Limb (tissue), 2 donors: Measurements from ENCODE around the gene LRFN2.

Source experiments
- DNase-seq, 2 donors: peaks; one replicate each; pipeline ENCODE4 v3.0.0-alpha.2; 2016; ENCODE audit errors: extremely low spot score in 2 of 2

Gene LRFN2

DNA sequence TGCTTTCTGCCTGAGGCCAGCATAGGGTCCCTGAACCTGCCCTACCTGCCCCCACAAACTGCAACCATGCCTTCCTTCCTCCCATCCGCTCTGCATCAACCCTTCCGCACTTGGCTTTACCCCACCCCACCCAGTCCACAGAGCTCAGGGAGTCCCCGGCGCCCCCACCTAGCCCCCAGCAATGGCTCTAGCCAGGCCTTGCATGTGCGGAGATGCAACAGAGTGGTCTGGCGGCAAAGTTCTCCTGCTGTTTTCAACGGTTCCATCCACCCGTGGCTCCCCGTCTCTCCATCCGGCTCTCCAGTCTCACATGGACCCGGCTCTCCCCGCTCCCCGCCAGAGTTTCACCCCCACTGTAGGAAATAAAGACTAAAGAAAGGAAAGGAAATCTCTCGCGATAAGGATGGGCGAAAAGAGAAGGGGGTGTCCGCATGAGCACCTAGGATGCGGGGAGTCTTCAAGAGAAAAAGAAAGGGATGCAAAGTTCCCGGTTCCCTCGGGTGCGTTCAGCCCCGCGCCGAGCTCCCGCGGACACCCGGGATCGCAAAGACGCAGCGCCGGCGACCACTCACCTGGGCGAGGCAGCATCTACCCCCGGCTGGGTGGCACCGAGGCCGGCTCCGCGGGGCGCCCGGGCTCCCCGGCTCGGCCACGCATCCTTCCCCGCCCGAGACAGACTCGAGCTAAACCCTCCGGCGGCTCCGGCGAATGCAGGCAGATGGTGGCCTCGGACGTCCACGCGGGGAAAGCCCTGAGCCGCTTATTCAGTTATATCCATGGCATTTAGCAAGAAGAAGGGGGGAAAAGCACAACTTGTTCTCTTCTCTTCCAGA, 579 bp downstream of the LRFN2 start:
- peak in 1 of 2 donors; percentile 52 for DNase-seq

DNA sequence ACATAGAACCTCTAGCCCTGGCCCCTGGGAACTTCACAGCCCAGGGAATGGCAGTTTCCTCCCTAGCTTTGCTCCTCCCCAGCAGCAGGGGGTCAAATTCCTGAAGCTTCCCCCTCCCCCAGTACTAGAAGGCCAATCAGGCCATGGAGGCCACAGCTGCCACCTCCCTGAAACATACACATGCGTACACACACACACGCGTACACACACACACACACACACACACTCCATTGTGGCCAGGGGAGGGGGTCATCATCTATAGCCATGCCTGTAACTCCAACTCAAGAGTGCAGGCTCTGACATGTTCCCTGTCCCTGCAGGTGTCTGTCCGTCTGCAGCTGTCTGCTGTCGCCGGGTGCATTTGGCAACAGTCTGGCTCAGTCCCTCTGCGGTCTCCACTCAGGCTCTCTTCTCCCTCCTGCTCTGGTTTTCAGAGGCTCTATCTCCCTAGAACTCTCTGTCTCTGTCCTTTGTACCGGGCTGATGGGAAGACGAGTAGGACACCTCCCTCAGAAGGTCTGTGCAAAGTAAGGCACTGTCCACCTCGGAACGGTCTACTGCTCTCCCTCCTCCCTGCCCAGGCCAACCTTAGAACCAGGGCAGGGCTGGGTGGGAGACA, 1.4 kb downstream of the LRFN2 start:
- peak in 1 of 2 donors; percentile 43 for DNase-seq

DNA sequence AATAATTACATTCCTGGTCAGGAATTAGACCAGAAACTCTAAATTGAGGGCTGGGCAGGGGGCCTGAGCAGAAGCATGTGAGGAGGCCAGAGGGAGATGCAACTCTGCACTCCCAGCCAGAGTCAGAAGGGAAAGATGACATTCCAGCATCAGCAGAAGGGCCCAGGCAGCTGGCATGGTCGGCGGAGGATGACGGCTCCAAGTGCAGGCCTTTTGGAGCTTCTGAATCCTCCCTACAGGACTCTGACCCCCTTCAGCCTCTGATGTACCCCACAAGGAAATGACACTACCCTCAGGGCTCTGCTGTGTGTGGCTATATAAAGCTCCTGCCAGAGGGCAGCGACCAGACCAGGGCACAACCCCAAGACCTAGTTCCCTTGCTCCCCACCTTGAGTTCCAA, 1.9 kb downstream of the LRFN2 start:
- no peak for DNase-seq

- DNase-seq: no peak
These were observed 2.4 kb downstream of the LRFN2 start for GRCh38 chr6:40584741-40585140.

DNA sequence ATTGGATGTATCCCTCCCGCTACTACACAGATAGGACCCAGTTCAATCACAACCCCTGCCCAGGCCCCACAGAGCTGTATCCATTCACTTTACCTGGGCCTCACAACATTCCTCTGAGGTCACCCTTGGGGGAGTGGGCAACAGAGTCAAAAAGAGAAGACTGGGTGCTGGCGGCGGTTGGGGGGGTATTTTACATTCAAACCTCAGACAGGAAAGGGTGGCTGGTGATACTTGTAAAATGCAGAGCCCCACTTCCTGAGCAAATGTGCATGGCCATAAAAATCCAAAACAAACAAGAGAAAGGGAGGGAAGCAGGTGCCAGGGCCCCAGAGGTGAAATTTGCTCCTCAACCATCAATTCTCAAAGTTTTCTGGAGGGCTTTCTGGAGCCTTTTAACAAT, 3.5 kb downstream of the LRFN2 start:
- DNase-seq: no peak

GRCh38 chr6:40582892-40583291, 4.3 kb downstream of the LRFN2 start:
- no peak for DNase-seq

DNA sequence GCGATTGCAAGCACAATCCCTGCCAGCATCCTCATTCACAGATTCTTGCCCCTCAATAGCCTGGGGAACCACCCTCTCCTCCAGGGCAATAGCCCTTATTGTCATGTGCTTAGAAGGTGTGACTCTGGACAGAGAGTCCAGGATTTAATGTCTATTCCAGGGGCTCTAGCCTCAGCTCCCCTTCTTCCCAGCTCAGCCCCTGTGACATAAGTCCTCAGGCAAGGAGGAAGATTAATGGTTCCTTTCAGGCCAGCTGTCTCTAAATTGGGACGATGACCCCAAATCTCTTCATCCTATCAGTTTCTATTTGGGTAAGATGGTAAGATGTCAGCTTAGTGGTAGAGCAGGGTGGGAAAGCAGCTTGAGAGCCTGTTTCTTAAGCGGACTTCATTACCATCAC, 8.1 kb downstream of the LRFN2 start:
- no peak for DNase-seq

DNA sequence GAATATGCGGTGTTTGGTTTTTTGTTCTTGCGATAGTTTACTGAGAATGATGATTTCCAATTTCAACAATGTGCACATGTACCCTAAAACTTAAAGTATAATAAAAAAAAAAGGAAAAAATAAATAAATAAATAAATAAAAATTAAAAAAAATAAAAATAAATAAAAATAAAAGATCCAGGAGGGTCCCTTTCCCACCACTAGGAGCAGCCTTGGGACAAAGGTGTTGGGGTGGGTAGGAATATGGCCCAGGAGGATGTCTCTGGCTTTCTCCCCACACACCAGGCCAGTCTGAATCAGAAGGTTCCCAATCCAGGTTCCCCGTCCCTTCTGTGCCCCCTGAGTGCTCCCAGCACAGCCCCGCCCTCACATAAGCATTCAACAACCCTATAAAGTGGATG, 9.5 kb downstream of the LRFN2 start:
- DNase-seq: no peak

DNA sequence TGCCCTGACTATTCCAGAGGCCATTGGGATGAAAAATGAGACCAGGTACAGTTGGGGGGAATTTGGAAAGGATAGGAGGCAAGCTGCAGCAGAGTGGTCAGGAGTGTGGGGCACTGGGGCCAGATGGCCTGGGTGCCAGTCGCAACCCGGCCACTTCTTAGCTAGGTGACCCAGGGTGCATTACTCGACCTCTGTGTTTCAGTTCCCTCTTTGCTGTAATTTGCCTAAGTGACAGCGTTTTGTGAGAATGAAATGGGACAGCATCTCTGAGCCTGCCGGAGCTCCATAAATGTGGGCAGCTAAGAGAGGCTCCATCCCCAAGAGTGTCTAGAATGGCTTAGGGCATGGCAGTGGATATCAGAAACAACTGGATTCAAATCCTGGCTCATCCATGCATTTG, 13.9 kb downstream of the LRFN2 start:
- DNase-seq: no peak

GRCh38 chr6:40569162-40569910, 17.8 kb downstream of the LRFN2 start:
- DNase-seq: no peak

DNA sequence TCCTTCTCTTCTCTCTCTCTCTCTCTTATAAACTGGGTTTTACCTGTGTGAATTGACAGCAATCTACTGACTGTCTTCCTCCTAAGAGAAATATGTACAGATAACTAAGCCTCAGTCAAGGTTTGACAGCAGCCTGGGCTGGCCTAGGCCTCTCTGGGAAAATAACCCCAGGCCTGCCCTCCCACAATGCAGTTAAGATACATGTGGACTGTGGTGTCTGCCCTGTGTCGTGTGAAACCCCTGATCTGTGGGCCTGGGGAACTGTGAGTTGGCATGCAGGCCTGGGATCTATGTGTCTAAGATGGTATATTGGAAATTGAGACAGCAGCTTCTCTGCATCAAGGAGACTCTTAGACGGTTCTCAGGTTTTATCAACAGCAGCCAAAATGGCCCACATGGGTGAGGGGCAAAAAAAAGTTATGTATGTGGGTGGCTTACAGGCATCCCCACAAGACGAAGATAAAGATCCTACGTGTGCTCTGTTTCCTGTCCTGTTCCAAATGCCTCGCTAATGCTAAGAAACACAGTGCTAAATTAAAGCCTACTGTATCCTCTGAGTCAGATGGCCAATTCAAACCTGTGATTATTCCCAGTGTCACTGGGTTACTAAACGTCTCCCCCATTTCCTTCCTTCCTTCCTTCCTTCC, 19.0 kb downstream of the LRFN2 start:
- no peak for DNase-seq

- no peak for DNase-seq
These were observed 24.1 kb downstream of the LRFN2 start for GRCh38 chr6:40563111-40563510.

DNA sequence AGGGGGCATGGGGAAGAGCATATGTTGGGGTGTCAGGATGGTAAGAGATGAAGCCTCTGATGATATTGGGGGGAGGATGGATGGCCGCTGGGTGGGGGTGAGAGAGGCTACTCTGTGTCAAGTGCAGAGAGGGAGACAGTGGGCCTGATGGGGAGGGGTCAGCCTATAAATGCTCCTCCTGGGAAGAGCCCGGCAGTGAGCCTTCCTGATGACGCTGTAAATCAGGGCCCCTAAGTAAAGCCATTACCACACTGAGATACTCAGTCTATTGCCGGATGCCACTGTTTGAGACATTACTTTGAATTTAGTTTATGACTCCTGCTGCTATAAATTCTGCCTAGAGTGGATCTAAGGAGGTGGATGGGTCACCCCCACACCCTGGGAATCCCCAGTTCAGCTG, 28.1 kb downstream of the LRFN2 start:
- no peak for DNase-seq

DNA sequence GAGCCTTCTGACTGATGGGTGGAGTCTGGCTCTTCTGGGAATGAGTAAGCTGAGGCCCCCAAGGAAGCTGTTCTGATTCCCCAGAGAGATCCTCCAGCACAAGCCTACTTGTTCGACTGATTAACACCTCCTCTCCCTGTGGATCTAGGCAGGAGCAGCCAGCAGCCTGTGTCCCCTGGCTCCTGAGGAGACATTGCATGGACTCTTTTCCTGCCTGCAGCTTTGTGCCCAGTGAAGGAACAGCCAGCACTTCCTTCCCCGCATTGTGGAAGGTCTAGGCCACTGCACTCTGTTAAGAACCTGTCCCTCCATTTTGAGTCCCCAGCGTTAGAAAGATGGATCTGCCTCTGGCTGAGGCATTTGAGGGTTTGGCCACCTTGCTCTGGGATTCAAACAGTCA, 29.1 kb downstream of the LRFN2 start:
- DNase-seq: no peak

DNA sequence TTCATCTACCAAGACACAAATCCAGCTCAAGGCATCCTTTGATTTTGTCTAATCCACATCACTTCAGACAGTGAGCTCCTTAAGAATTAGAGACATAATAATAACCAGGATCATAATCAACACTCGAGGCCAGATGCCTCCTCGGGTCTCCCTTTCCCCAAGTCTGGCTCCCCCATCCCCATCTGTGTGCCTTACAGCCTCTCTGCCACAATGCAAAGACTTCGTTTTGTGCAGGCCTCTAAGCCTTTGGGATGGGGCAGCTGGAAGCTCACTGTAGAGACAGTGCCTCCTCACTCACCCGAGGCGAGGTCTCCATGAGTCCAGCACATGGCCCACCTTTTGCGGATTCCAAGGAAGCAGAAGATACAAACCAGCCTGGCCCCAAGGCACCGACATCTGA, 30.3 kb downstream of the LRFN2 start:
- DNase-seq: no peak

- no peak for DNase-seq
These were observed 31.1 kb downstream of the LRFN2 start for GRCh38 chr6:40556023-40556422.

- DNase-seq: no peak
These were observed 32.1 kb downstream of the LRFN2 start for GRCh38 chr6:40555092-40555491.

DNA sequence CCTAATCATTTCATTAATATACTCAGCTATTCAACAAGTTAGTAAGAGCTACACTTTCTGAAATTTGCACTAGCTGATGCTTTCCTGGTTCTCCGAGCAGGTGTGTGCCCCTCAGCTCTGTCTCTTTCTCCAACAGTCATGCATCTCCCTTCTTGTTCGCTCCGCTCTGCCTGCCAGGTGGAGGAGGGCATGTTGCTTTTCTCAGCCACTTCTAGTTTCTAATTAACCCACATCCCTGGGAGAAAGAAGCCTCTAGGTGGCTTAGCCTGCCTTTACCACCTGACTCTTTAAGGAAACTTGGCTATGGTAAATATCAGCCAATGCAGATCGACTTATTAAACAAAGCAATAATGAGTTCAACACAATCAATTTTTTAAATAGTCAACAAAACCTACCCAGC, 34.2 kb downstream of the LRFN2 start:
- no peak for DNase-seq

DNA sequence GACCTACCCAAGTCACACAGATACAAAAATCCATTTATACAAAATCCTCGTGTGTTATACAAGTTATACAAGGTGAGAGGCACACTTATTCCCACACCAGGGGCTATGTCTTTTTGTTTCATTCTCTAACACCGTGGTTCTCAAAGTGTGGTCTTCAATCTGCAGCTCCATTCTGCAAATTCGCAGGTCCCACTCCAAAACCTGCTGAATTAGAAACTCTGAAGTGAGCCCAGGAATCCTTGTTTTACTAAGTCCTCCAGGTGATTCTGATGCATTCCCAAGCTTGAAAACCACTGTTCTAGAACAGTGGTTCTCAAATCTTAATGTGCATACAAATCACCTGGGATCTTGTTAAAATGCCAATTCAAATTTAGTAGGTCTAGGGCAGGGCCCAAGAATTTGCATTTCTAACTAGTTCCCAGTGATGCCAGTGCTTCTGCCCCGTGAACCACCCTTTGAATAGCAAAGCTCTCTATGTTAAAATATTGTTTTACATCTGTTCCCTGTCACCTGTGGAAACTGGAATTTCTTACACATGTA, 35.1 kb downstream of the LRFN2 start:
- DNase-seq: no peak

GRCh38 chr6:40550202-40551101, 36.7 kb downstream of the LRFN2 start:
- DNase-seq: no peak

DNA sequence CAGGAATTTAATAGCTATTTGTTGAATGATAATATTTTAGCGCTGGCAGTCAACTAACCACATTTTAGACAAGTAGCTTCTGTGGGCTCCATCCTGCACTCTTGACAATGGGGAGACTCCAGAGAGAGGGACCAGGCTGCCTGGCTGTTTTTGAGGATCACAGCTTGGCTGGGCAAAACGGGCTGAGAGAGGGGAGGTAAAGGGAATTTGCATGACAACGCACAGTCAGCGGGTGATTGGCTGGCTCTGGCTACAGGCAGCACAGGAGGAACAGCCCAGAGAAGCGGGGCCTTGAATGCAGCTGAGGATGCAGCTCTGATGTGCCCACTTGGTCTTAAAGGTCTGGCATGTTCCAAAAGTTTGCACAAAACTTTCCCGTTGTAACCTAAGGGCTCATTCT, 41.2 kb downstream of the LRFN2 start:
- DNase-seq: no peak
